Keratinocyte (primary cell): ENCODE measurements around the gene FGGY.

ENCODE experiments used
- EZH2 ChIP-seq: IDR thresholded peaks from one replicate; pipeline ENCODE4 v1.6.1; 2012; ENCODE audit warnings: inconsistent platforms, mild to moderate bottlenecking, low read length, moderate library complexity
- TF ChIP-seq, protein P1 (sequence below), 3 experiments: IDR thresholded peaks in 1 of 3; conservative IDR thresholded peaks in 1 of 3; optimal IDR thresholded peaks in 1 of 3; 2 replicates in 2 of 3; 3 replicates in 1 of 3; pipeline versions ENCODE3 to v1.5.1; 2011; ENCODE audit warnings: low read length in 3 of 3, mild to moderate bottlenecking in 3 of 3, moderate library complexity in 2 of 3, control low read depth in 1 of 3, inconsistent platforms in 1 of 3; ENCODE audit not compliant: insufficient read depth in 2 of 3; ENCODE audit errors: extremely low read depth in 1 of 3

GRCh38 chr1:59322814-59323213, 25.9 kb downstream of the FGGY start:
- TF ChIP-seq, protein P1, sequence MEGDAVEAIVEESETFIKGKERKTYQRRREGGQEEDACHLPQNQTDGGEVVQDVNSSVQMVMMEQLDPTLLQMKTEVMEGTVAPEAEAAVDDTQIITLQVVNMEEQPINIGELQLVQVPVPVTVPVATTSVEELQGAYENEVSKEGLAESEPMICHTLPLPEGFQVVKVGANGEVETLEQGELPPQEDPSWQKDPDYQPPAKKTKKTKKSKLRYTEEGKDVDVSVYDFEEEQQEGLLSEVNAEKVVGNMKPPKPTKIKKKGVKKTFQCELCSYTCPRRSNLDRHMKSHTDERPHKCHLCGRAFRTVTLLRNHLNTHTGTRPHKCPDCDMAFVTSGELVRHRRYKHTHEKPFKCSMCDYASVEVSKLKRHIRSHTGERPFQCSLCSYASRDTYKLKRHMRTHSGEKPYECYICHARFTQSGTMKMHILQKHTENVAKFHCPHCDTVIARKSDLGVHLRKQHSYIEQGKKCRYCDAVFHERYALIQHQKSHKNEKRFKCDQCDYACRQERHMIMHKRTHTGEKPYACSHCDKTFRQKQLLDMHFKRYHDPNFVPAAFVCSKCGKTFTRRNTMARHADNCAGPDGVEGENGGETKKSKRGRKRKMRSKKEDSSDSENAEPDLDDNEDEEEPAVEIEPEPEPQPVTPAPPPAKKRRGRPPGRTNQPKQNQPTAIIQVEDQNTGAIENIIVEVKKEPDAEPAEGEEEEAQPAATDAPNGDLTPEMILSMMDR (optimal IDR thresholded peaks at IDR 0.05 in 1 of 3, IDR thresholded peaks at IDR 0.05 in 1 of 3, conservative IDR thresholded peaks at IDR 0.05 in 1 of 3; ENCODE audit: extremely low read depth in 1 of 3, insufficient read depth in 2 of 3, low read length in 3 of 3), result no peak
- TF ChIP-seq EZH2, result no peak
